ENCODE results near the gene ACADS. TPM values are rescaled to one million over a fixed set of nuclear protein-coding genes. Genes with fewer than 3 reads are reported as not detected.

Gene ACADS
- total and polyA plus RNA-seq, 9 of the 15 experiments (the other 6 are each of a cell fraction or from before 2014, with no cell fraction given) = 0.06 to 20.3 (median 8.8) TPM

GRCh38 chr12:120686690-120687577 lies 38.7 kb upstream of the ACADS start, which contains the start of gene MLEC (continued):
- TF ChIP-seq ZNF165 (CRISPR knock-in tag; IDR thresholded peaks at IDR 0.05; ENCODE audit: borderline replicate concordance) = no peak
- no peak for TF ChIP-seq ZNF232 (CRISPR knock-in tag; IDR thresholded peaks at IDR 0.05)
- TF ChIP-seq POLR3G (IDR thresholded peaks at IDR 0.05; ENCODE audit: extremely low read depth, insufficient read length, insufficient replicate concordance) = no peak
- TF ChIP-seq HMGN3 (IDR thresholded peaks at IDR 0.05; ENCODE audit: borderline replicate concordance, extremely low read depth, insufficient read length, low read depth, low read length) = peak; percentile 33
- TF ChIP-seq STAG1 (CRISPR knock-in tag; IDR thresholded peaks at IDR 0.05; ENCODE audit: borderline replicate concordance) = no peak
- TF ChIP-seq RHOXF2B (CRISPR knock-in tag; conservative IDR thresholded peaks at IDR 0.05) = no peak; the same call in 1 of the 2 replicates
- TF ChIP-seq KDM2B (CRISPR knock-in tag; IDR thresholded peaks at IDR 0.05) = no peak
- no peak for TF ChIP-seq ZC3H4 (CRISPR knock-in tag; IDR thresholded peaks at IDR 0.05; ENCODE audit: borderline replicate concordance)
- TF ChIP-seq SLC30A9 (CRISPR knock-in tag; IDR thresholded peaks at IDR 0.05) = no peak
- TF ChIP-seq ATF6 (CRISPR knock-in tag; IDR thresholded peaks at IDR 0.05) = peak; percentile 76; the same call in 1 of the 2 replicates
- no peak for TF ChIP-seq POLR2AphosphoS2 (IDR thresholded peaks at IDR 0.05; ENCODE audit: low read length)
- TF ChIP-seq CHAMP1 (IDR thresholded peaks at IDR 0.05) = no peak
- TF ChIP-seq, protein P1, sequence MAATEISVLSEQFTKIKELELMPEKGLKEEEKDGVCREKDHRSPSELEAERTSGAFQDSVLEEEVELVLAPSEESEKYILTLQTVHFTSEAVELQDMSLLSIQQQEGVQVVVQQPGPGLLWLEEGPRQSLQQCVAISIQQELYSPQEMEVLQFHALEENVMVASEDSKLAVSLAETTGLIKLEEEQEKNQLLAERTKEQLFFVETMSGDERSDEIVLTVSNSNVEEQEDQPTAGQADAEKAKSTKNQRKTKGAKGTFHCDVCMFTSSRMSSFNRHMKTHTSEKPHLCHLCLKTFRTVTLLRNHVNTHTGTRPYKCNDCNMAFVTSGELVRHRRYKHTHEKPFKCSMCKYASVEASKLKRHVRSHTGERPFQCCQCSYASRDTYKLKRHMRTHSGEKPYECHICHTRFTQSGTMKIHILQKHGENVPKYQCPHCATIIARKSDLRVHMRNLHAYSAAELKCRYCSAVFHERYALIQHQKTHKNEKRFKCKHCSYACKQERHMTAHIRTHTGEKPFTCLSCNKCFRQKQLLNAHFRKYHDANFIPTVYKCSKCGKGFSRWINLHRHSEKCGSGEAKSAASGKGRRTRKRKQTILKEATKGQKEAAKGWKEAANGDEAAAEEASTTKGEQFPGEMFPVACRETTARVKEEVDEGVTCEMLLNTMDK (IDR thresholded peaks at IDR 0.05; ENCODE audit: borderline replicate concordance, insufficient read depth, low read depth, low read length, poor library complexity, severe bottlenecking) = no peak
- peak; percentile 28; the same call in 1 of the 2 replicates for TF ChIP-seq ARID1B (IDR thresholded peaks at IDR 0.05)
- peak; percentile 50 for TF ChIP-seq MYC (IDR thresholded peaks at IDR 0.05; ENCODE audit: low read depth, low read length)
- no peak for TF ChIP-seq MYC (CRISPR knock-in tag; IDR thresholded peaks at IDR 0.05; ENCODE audit: borderline replicate concordance, low read depth)
- peak; percentile 48 for TF ChIP-seq MBD2 (IDR thresholded peaks at IDR 0.05; ENCODE audit: borderline replicate concordance, low read depth)
- TF ChIP-seq XRCC5 (IDR thresholded peaks at IDR 0.05; ENCODE audit: low read depth, low read length) = peak; percentile 72; the same call in 1 of the 2 replicates
- no peak for TF ChIP-seq EGR1 (conservative IDR thresholded peaks at IDR 0.05)
- TF ChIP-seq, protein P2, sequence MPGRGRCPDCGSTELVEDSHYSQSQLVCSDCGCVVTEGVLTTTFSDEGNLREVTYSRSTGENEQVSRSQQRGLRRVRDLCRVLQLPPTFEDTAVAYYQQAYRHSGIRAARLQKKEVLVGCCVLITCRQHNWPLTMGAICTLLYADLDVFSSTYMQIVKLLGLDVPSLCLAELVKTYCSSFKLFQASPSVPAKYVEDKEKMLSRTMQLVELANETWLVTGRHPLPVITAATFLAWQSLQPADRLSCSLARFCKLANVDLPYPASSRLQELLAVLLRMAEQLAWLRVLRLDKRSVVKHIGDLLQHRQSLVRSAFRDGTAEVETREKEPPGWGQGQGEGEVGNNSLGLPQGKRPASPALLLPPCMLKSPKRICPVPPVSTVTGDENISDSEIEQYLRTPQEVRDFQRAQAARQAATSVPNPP (IDR thresholded peaks at IDR 0.05; ENCODE audit: borderline replicate concordance, insufficient read depth, insufficient read length) = no peak

Measured in K562 (cell line).